ENCODE measurements around the gene ALOX15B.

The ALOX15B gene, protein sequence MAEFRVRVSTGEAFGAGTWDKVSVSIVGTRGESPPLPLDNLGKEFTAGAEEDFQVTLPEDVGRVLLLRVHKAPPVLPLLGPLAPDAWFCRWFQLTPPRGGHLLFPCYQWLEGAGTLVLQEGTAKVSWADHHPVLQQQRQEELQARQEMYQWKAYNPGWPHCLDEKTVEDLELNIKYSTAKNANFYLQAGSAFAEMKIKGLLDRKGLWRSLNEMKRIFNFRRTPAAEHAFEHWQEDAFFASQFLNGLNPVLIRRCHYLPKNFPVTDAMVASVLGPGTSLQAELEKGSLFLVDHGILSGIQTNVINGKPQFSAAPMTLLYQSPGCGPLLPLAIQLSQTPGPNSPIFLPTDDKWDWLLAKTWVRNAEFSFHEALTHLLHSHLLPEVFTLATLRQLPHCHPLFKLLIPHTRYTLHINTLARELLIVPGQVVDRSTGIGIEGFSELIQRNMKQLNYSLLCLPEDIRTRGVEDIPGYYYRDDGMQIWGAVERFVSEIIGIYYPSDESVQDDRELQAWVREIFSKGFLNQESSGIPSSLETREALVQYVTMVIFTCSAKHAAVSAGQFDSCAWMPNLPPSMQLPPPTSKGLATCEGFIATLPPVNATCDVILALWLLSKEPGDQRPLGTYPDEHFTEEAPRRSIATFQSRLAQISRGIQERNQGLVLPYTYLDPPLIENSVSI

DNA sequence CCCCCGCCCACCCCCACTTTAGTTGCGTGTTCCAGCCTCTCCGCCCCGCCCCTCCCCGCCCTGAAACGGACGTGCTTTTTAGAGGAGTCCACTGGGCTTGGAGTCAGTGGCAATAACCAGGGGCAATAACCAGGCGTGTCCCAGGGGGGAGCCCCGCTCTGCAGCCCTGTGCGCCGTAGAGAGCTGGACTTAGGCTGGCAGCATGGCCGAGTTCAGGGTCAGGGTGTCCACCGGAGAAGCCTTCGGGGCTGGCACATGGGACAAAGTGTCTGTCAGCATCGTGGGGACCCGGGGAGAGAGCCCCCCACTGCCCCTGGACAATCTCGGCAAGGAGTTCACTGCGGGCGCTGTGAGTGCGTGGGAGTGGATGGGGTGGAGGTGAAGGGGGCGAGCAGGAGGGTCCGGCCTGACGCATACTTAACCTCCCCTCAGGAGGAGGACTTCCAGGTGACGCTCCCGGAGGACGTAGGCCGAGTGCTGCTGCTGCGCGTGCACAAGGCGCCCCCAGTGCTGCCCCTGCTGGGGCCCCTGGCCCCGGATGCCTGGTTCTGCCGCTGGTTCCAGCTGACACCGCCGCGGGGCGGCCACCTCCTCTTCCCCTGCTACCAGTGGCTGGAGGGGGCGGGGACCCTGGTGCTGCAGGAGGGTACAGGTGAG, at the start of gene ALOX15B:
Gene ALOX15B, plus strand, starts transcription at position 106 of the 657 bp plus-strand sequence. Its CDS starts 97 bp downstream, at position 203.
- no peaks in the 10 kb centered on the region for H3K4me1 Mint-ChIP-seq
- DNase-seq, result no peak
- no peak within 1 kb of the TSS for H3K4me3 Mint-ChIP-seq
- no peaks in the 10 kb centered on the region for H3K36me3 Mint-ChIP-seq (ENCODE audit: low read depth)
- peaks cover 65% of the 10 kb centered on the region for H3K27me3 Mint-ChIP-seq (ENCODE audit: low read depth, poor library complexity)
- TF ChIP-seq, protein P1, sequence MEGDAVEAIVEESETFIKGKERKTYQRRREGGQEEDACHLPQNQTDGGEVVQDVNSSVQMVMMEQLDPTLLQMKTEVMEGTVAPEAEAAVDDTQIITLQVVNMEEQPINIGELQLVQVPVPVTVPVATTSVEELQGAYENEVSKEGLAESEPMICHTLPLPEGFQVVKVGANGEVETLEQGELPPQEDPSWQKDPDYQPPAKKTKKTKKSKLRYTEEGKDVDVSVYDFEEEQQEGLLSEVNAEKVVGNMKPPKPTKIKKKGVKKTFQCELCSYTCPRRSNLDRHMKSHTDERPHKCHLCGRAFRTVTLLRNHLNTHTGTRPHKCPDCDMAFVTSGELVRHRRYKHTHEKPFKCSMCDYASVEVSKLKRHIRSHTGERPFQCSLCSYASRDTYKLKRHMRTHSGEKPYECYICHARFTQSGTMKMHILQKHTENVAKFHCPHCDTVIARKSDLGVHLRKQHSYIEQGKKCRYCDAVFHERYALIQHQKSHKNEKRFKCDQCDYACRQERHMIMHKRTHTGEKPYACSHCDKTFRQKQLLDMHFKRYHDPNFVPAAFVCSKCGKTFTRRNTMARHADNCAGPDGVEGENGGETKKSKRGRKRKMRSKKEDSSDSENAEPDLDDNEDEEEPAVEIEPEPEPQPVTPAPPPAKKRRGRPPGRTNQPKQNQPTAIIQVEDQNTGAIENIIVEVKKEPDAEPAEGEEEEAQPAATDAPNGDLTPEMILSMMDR (IDR thresholded peaks at IDR 0.05), result no peak
- H3K9me3 Mint-ChIP-seq, result no peaks in the 10 kb centered on the region
- H3K27ac Mint-ChIP-seq, result no peak within 1 kb of the TSS

DNA sequence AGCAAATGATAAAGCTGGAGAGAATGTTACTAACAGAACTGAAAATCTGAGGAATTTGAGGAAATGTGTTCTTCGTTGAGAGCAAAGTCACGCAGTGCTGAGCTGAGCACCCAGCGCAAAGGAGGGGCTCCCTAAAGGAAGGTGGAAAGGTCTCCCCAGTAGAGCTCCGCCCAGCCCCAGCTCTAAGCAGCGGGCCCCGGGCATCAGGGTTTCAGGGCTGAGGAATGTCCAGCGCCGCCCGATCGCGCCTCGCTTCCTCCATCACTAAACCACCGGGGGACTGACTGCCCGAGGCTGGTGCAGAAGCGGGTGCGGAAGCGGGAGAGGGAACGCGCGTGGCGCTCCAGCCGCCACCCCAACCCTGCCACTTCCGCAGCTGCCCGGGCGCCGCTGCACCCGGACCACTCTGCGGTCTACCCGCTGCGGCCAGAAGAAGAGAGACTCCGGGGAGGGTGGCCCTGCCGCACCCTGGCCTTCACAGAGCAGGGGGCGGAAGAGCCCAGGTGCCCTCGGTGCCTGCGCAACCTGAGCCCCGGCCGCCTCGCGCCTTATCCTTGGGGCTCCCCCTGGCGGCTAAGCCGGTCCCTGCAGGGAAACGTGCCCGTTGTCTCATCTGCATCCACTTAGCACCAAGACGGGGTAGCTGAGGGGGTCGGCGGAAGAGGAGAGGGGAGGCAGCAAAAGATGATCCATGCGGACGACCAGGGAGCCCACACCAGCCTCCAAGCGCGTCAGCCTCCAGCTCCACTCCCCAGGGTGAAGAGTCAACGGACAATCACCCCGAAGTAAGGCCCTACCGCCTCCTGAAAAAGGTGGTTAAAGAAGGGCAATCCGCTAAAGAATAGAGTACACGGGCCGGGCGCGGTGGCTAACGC, 48.8 kb upstream of the ALOX15B start:
- Mint-ChIP-seq H3K36me3 (ENCODE audit: low read depth) (no peaks in the 10 kb centered on the region), H3K27ac (no peak overlapping the region)

DNA sequence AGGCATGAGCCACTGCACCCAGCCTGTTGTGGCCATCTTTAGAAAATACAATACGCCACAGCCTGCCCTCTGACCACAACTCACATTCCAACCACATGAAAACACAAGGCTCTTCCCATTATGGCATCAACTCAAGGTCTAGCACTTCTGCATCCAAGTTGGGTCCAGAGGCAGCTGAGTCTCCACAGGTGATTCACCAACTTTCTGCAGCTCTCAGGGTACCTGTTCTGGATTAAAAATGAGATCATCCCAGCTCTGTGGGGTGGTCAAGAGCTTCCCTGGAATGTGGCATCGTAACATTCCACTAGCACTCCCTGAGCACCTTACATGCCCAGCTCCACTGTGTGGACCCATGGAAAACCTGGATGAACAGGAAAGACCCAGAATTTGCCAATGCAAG, 46.3 kb upstream of the ALOX15B start:
- no peaks in the 10 kb centered on the region for H3K36me3 Mint-ChIP-seq (ENCODE audit: low read depth)
- DNase-seq, result no peak
- H3K4me1 Mint-ChIP-seq, result peaks cover 12% of the 10 kb centered on the region
- H3K9me3 Mint-ChIP-seq, result peaks cover 10% of the 10 kb centered on the region
- no peak overlapping the region for H3K27ac Mint-ChIP-seq
- H3K4me3 Mint-ChIP-seq, result no peak overlapping the region
- peaks cover 60% of the 10 kb centered on the region for H3K27me3 Mint-ChIP-seq (ENCODE audit: low read depth, poor library complexity)
- TF ChIP-seq, protein P1 (IDR thresholded peaks at IDR 0.05), result no peak

More for the DNA sequence above, 48.8 kb upstream of the ALOX15B start:
- peaks cover 61% of the 10 kb centered on the region for H3K27me3 Mint-ChIP-seq (ENCODE audit: low read depth, poor library complexity)
- H3K4me3 Mint-ChIP-seq, result peak overlapping the region; percentile 75
- DNase-seq, result peak; percentile 97
- H3K9me3 Mint-ChIP-seq, result peaks cover 10% of the 10 kb centered on the region
- TF ChIP-seq, protein P1 (IDR thresholded peaks at IDR 0.05), result peak; percentile 95
- peaks cover 17% of the 10 kb centered on the region for H3K4me1 Mint-ChIP-seq

DNA sequence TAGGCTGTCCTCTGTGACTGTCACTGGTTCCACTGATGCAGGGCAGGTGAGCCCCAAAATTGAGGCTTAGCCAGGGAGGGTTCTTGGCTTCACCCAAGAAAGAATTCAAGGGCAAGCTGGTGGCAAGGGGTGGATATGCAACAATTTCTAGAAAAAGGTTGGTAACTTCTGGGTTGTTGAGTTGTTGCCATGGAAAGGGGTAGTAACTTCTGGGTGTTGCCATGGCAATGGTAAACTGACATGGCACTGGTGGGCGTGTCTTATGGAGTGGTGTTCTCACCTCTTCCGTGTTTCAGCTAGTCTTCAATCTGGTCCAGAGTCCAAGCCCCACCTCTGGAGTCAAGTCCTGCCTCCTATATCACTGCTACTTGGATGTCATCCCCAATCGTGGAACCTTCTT, 45.9 kb upstream of the ALOX15B start:
- Mint-ChIP-seq H3K36me3 (ENCODE audit: low read depth) (no peaks in the 10 kb centered on the region), H3K9me3 (peaks cover 10% of the 10 kb centered on the region), H3K4me1 (peaks cover 10% of the 10 kb centered on the region), H3K4me3 (no peak overlapping the region), H3K27me3 (ENCODE audit: low read depth, poor library complexity) (peaks cover 60% of the 10 kb centered on the region), H3K27ac (no peak overlapping the region)
- TF ChIP-seq, protein P1 (IDR thresholded peaks at IDR 0.05), result no peak
- no peak for DNase-seq

DNA sequence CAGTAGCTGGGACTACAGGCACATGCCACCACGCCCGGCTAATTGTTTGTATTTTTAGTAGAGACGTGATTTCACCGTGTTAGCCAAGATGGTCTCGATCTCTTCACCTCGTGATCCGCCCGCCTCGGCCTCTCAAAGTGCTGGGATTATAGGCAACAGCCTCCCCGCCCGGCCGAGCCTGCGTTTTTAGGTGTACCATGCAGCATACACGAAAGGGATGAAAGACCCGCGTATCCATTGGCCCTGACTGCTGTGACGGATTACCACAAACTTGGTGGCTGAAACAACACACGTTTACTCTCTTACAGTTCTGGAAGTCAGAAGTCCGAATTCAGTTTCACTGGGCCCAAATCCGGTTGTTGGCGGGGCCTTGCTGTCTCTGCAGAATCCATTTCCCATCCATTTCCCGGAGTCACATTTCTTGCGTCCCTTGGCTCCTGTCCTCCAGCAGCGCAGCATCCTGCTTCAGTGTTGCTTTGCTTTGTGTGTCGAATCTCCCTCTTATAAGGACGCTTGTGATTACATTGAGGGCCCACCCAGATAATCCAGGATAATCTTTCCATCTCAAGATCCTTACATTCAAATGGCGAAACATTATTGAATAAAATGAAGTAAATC, 44.8 kb upstream of the ALOX15B start:
- Mint-ChIP-seq H3K9me3 (peaks cover 10% of the 10 kb centered on the region), H3K27ac (no peak overlapping the region), H3K4me3 (no peak overlapping the region), H3K4me1 (peaks cover 5% of the 10 kb centered on the region), H3K36me3 (ENCODE audit: low read depth) (no peaks in the 10 kb centered on the region), H3K27me3 (ENCODE audit: low read depth, poor library complexity) (peaks cover 70% of the 10 kb centered on the region)
- TF ChIP-seq, protein P1 (IDR thresholded peaks at IDR 0.05), result no peak
- no peak for DNase-seq
